VCaP (cell line): ENCODE results near the gene C4orf50.

Experiments used
- H3K27ac ChIP-seq: fragments of 450-650 bp; 2 replicates; pipeline ENCODE4 v1.5.1; 2017
- TF ChIP-seq, protein P1 (sequence below): fragments of 450-650 bp; conservative IDR thresholded peaks from 2 replicates; pipeline ENCODE4 v1.5.1; 2017; ENCODE audit warnings: mild to moderate bottlenecking, moderate library complexity

The C4orf50 gene

DNA sequence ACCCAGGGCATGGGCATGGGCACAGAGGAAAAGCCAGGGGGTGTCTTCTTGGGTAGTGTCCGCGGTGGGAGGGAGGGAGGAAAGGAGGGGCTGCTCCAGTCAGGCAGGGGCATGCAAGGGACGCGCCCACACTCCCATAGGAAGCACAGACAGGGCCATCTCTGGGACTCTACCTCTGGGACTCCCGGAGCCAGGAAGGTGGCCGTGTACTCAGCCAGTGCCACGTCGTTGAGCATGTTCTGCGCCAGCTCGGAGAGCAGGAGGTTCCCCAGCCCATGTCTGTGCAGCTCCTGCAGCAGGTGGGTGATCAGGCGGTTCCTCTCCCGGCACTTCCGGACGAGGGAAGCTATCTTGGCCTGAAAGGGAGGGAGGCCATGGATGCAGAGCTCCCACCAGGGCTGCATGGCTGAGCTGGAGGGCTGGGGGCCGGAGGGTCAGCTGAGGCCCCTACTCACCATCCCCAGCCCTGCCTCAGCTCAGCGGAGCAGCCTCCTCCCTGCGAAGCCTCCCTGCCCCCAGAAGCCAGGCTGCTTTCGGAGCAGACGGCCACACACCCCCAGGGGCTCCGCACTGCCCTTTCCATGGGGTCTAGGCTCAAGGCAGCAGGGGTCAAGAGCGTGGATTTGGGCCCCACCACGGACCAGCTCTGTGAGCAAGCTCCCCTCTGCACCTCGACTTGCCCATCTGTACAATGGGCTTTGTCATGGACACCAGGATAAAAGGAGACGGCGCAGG is 44.6 kb downstream of the C4orf50 start:
- TF ChIP-seq, protein P1, sequence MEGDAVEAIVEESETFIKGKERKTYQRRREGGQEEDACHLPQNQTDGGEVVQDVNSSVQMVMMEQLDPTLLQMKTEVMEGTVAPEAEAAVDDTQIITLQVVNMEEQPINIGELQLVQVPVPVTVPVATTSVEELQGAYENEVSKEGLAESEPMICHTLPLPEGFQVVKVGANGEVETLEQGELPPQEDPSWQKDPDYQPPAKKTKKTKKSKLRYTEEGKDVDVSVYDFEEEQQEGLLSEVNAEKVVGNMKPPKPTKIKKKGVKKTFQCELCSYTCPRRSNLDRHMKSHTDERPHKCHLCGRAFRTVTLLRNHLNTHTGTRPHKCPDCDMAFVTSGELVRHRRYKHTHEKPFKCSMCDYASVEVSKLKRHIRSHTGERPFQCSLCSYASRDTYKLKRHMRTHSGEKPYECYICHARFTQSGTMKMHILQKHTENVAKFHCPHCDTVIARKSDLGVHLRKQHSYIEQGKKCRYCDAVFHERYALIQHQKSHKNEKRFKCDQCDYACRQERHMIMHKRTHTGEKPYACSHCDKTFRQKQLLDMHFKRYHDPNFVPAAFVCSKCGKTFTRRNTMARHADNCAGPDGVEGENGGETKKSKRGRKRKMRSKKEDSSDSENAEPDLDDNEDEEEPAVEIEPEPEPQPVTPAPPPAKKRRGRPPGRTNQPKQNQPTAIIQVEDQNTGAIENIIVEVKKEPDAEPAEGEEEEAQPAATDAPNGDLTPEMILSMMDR: no peak

DNA sequence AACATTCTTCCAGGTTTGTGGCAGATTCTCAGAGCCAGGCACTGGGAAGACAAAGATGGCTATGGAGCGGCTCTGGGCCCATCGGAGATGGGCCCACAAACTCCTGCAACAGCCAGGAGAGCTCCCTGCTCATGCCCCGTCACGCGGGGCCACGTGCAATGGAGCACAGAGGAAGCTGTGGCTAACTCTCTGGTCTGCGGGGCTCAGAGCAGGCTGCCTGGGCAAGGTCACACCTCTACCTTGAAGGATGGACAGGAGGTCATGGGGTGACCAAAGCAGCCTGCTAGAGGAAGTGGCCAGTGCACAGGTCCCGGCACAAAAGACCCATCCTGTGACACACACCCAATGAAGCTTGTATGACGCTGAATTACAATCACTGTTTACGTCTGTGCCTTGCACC is 45.2 kb downstream of the C4orf50 start:
- H3K27ac ChIP-seq: no peak overlapping the region
- TF ChIP-seq, protein P1: no peak

More for the DNA sequence above, 44.6 kb downstream of the C4orf50 start:
- H3K27ac ChIP-seq: no peak overlapping the region

DNA sequence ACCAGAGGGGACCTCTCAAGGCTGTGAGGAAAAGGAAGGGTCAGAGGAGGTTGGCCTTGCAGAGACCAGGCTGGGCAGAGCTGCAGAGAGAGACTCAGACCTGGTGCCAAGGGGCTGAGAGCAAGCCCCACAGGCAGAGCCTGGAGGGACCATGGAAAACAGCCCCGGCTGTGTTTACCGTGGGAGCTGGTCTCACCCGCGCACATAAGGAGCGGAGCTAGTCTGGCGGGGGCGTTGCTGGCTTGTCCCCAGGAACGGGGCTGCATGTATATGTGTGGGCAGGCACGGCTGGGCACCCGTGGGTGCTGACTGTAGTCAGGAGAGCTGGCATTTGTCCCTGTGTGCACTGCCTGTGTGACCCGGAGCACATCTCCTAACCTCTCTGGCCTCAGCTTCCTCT is 45.7 kb downstream of the C4orf50 start:
- H3K27ac ChIP-seq: no peak overlapping the region
- TF ChIP-seq, protein P1: no peak

DNA sequence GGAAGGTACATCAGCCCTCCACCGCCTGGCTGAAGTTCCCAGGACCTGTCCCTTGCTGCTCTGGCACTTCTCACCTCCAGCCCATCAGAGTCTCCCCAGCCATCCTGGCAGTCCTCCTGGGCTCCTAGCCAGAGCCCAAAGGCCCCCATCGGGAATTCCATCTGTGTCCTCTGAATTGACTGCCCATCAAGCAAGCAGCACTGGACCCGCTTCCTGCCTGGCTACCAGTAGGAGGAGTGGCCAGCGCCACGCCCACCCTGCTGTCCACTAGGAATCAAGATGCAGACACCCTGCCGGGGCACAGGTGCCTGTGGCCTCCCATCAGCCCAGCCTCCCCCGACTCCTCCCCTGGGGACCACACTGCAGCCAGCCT is 47.2 kb downstream of the C4orf50 start:
- H3K27ac ChIP-seq: no peak overlapping the region
- TF ChIP-seq, protein P1: no peak

DNA sequence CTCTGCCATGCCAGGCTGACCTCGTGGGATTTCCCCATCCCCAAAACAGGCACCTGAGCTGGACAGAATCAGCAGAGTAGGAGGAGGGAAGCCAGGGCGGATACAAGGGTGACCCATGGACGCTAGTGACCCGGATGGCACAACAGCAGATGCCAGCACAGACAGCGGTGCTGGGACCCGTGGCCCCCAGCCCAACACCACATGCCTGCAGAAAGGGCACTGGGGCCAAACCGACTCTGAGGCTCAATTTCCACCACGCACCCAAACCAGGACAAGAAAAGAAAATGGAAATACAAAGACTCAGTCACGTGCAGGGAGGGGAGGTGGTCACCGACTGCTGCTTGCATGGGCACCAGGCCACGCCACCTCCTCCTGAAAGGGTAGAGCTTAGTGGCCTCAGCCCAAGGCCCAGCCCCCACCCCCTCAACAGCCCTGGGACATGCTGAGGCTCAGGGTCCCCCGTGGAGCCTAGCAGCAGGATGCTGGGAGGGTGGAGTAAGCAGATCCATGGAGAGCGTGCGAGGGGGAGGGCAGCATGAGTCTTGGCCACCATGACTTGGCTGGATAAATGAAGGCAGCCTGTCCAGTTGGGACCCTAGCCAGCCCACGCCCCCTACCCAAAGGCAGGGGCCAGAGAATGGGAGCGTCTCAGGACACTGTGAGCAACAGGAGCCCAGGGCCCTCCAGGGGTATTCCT is 47.7 kb downstream of the C4orf50 start:
- TF ChIP-seq, protein P1: no peak
- H3K27ac ChIP-seq: no peak overlapping the region

DNA sequence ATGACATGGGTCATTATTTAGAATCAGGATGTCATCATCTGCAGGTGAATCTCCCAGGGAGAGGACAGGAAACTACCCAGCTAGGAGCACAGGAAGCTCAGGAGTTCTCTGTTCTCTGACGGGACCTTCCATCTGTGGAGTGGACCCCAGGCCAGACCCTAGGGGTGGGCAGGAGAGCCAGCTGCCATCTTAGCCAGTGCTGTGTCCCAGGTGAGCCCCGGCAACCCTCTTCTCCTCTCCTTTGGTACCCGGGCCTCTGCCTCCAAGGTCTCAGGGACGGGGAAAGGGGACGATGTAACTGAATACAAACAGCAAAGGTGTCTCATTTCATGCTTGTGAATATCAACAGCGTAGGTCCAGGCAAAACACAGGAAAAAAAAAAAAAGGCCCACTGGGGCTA is 48.5 kb downstream of the C4orf50 start:
- no peak overlapping the region for H3K27ac ChIP-seq
- TF ChIP-seq, protein P1: no peak

DNA sequence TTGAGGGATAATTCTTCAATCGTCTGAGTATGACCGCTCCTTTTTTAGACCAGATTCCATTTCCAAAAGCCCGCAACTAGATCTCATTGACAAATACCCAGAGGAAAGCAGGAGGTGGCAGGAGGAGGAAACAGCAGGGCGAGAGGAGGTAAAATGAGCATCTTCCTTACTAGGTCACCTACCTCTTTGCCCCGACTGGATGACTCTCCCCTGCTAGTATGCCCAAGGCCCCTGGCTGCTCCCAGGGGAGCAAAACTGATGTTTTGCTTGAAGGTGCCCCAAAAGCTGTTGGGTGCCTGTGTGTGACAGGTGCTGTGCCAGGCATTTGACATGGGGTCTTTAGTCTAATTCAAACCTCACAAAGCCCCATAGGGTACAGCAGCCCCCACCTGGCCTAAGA is 48.9 kb downstream of the C4orf50 start:
- H3K27ac ChIP-seq: no peak overlapping the region
- TF ChIP-seq, protein P1: no peak
